WTC11 (cell line): ENCODE results near the gene AGMAT. TPM values are rescaled to one million over a fixed set of nuclear protein-coding genes. Genes with fewer than 3 reads are reported as not detected.
A peak's percentile ranks its signal among the peaks of the same experiment; 100 is the strongest.

Experiments used
- ARID4B ChIP-seq: sonication (generic); formaldehyde crosslinking; IDR thresholded peaks from 2 replicates; pipeline ENCODE4 v1.8.0; 2023; ENCODE audit warnings: missing genetic modification reagents, mild to moderate bottlenecking, borderline replicate concordance
- CTCF ChIP-seq: fragments of 200-600 bp; IDR thresholded peaks from 2 replicates; pipeline ENCODE4 v1.8.0; 2022; ENCODE audit warnings: antibody characterized with exemption
- E2F1 ChIP-seq: sonication (generic); formaldehyde crosslinking; IDR thresholded peaks from 2 replicates; pipeline ENCODE4 v1.8.0; 2022; ENCODE audit warnings: mild to moderate bottlenecking, missing genetic modification reagents
- FOXP1 ChIP-seq: sonication (generic); formaldehyde crosslinking; IDR thresholded peaks from 2 replicates; pipeline ENCODE4 v1.8.0; 2022; ENCODE audit warnings: missing genetic modification reagents, mild to moderate bottlenecking, moderate library complexity, borderline replicate concordance
- FOXP4 ChIP-seq: sonication (generic); formaldehyde crosslinking; IDR thresholded peaks from 2 replicates; pipeline ENCODE4 v1.8.0; 2022; ENCODE audit warnings: mild to moderate bottlenecking, missing genetic modification reagents
- GTF2I ChIP-seq: fragments of 250-450 bp; sonication (Bioruptor Pico); conservative IDR thresholded peaks from 2 replicates; pipeline ENCODE4 v1.4.0; 2021; ENCODE audit warnings: mild to moderate bottlenecking
- HMGA2 ChIP-seq: fragments of 250-450 bp; sonication (Bioruptor Pico); IDR thresholded peaks from 2 replicates; pipeline ENCODE4 v1.4.0; 2021; ENCODE audit warnings: mild to moderate bottlenecking, moderate library complexity
- MXD4 ChIP-seq: fragments of 250-450 bp; sonication (Bioruptor Pico); IDR thresholded peaks from 2 replicates; pipeline ENCODE4 v1.8.0; 2021; ENCODE audit warnings: mild to moderate bottlenecking, moderate library complexity, borderline replicate concordance
- NR3C1 ChIP-seq: sonication (generic); formaldehyde crosslinking; conservative IDR thresholded peaks from 2 replicates; pipeline ENCODE4 v1.8.1; 2023; ENCODE audit warnings: low read depth, mild to moderate bottlenecking, missing genetic modification reagents
- ZBTB21 ChIP-seq: sonication (generic); formaldehyde crosslinking; IDR thresholded peaks from 2 replicates; pipeline ENCODE4 v1.8.1; 2023; ENCODE audit warnings: mild to moderate bottlenecking, missing genetic modification reagents, borderline replicate concordance
- ZBTB43 ChIP-seq: sonication (generic); formaldehyde crosslinking; IDR thresholded peaks from 2 replicates; pipeline ENCODE4 v1.8.1; 2023; ENCODE audit warnings: mild to moderate bottlenecking, missing genetic modification reagents
- ZNF121 ChIP-seq: sonication (generic); formaldehyde crosslinking; IDR thresholded peaks from 2 replicates; pipeline ENCODE4 v1.8.0; 2023; ENCODE audit warnings: missing genetic modification reagents
- ZNF317 ChIP-seq: sonication (generic); formaldehyde crosslinking; IDR thresholded peaks from 2 replicates; pipeline ENCODE4 v1.8.1; 2023; ENCODE audit warnings: low read depth, mild to moderate bottlenecking, moderate library complexity, missing genetic modification reagents, borderline replicate concordance
- ZNF423 ChIP-seq: fragments of 250-450 bp; sonication (Bioruptor Pico); IDR thresholded peaks from 2 replicates; pipeline ENCODE4 v2.1.2; 2022; ENCODE audit warnings: mild to moderate bottlenecking, moderate library complexity
- total RNA-seq: library from RNA; stranded (reverse); gene quantifications from 3 replicates; pipeline ENCODE4 v1.2.3, GENCODE V29; 2021
- TF ChIP-seq, protein P1 (sequence below): sonication (generic); formaldehyde crosslinking; IDR thresholded peaks from 2 replicates; pipeline ENCODE4 v1.8.1; 2022; ENCODE audit warnings: mild to moderate bottlenecking, missing genetic modification reagents, moderate library complexity, borderline replicate concordance
- TF ChIP-seq, protein P2 (sequence below): sonication (generic); formaldehyde crosslinking; IDR thresholded peaks from 2 replicates; pipeline ENCODE4 v1.8.0; 2022; ENCODE audit warnings: missing genetic modification reagents
- TF ChIP-seq, protein P3 (sequence below): sonication (generic); formaldehyde crosslinking; IDR thresholded peaks from 2 replicates; pipeline ENCODE4 v1.8.0; 2023; ENCODE audit warnings: missing genetic modification reagents
- TF ChIP-seq, protein P4 (sequence below): sonication (generic); formaldehyde crosslinking; IDR thresholded peaks from 2 replicates; pipeline ENCODE4 v1.8.1; 2023; ENCODE audit warnings: mild to moderate bottlenecking, moderate library complexity, missing genetic modification reagents

The AGMAT gene
- total RNA-seq, 1 experiment from 2014 or later: 5.5 TPM

- TF ChIP-seq, protein P1, sequence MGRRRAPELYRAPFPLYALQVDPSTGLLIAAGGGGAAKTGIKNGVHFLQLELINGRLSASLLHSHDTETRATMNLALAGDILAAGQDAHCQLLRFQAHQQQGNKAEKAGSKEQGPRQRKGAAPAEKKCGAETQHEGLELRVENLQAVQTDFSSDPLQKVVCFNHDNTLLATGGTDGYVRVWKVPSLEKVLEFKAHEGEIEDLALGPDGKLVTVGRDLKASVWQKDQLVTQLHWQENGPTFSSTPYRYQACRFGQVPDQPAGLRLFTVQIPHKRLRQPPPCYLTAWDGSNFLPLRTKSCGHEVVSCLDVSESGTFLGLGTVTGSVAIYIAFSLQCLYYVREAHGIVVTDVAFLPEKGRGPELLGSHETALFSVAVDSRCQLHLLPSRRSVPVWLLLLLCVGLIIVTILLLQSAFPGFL (CRISPR knock-in tag): peak; percentile 94
- TF ChIP-seq E2F1 (CRISPR knock-in tag) (peak; percentile 98), ZNF423 (CRISPR knock-in tag) (no peak), NR3C1 (CRISPR knock-in tag) (0 out of 2 replicates have a peak, but pooled peaks have one; percentile 92), ZNF121 (peak; percentile 70; the same call in 1 of the 2 replicates), ARID4B (CRISPR knock-in tag) (peak; percentile 98; the same call in 1 of the 2 replicates), GTF2I (CRISPR knock-in tag) (no peak), CTCF (no peak), MXD4 (CRISPR knock-in tag) (no peak), ZBTB21 (CRISPR knock-in tag) (peak; percentile 97), HMGA2 (CRISPR knock-in tag) (no peak), ZNF317 (CRISPR knock-in tag) (peak; percentile 82), FOXP1 (CRISPR knock-in tag) (peak; percentile 100), ZBTB43 (CRISPR knock-in tag) (peak; percentile 97), FOXP4 (CRISPR knock-in tag) (peak; percentile 99)
- TF ChIP-seq, protein P2, sequence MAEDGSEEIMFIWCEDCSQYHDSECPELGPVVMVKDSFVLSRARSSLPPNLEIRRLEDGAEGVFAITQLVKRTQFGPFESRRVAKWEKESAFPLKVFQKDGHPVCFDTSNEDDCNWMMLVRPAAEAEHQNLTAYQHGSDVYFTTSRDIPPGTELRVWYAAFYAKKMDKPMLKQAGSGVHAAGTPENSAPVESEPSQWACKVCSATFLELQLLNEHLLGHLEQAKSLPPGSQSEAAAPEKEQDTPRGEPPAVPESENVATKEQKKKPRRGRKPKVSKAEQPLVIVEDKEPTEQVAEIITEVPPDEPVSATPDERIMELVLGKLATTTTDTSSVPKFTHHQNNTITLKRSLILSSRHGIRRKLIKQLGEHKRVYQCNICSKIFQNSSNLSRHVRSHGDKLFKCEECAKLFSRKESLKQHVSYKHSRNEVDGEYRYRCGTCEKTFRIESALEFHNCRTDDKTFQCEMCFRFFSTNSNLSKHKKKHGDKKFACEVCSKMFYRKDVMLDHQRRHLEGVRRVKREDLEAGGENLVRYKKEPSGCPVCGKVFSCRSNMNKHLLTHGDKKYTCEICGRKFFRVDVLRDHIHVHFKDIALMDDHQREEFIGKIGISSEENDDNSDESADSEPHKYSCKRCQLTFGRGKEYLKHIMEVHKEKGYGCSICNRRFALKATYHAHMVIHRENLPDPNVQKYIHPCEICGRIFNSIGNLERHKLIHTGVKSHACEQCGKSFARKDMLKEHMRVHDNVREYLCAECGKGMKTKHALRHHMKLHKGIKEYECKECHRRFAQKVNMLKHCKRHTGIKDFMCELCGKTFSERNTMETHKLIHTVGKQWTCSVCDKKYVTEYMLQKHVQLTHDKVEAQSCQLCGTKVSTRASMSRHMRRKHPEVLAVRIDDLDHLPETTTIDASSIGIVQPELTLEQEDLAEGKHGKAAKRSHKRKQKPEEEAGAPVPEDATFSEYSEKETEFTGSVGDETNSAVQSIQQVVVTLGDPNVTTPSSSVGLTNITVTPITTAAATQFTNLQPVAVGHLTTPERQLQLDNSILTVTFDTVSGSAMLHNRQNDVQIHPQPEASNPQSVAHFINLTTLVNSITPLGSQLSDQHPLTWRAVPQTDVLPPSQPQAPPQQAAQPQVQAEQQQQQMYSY: peak; percentile 68
- TF ChIP-seq, protein P3, sequence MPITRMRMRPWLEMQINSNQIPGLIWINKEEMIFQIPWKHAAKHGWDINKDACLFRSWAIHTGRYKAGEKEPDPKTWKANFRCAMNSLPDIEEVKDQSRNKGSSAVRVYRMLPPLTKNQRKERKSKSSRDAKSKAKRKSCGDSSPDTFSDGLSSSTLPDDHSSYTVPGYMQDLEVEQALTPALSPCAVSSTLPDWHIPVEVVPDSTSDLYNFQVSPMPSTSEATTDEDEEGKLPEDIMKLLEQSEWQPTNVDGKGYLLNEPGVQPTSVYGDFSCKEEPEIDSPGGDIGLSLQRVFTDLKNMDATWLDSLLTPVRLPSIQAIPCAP: peak; percentile 97
- TF ChIP-seq, protein P4, sequence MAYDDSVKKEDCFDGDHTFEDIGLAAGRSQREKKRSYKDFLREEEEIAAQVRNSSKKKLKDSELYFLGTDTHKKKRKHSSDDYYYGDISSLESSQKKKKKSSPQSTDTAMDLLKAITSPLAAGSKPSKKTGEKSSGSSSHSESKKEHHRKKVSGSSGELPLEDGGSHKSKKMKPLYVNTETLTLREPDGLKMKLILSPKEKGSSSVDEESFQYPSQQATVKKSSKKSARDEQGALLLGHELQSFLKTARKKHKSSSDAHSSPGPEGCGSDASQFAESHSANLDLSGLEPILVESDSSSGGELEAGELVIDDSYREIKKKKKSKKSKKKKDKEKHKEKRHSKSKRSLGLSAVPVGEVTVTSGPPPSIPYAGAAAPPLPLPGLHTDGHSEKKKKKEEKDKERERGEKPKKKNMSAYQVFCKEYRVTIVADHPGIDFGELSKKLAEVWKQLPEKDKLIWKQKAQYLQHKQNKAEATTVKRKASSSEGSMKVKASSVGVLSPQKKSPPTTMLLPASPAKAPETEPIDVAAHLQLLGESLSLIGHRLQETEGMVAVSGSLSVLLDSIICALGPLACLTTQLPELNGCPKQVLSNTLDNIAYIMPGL (CRISPR knock-in tag): peak; percentile 67; the same call in 1 of the 2 replicates
Observed at GRCh38 chr1:15603050-15603965, 18.5 kb upstream of the AGMAT start (continued).
